GM12878 (cell line): ENCODE measurements around the gene SDK2.

Experiments used
- CHD2 ChIP-seq: IDR thresholded peaks from 2 replicates; pipeline ENCODE4 v1.6.1; 2011; ENCODE audit warnings: low read depth, low read length, improper control_type of control experiment, borderline replicate concordance
- CTCF ChIP-seq, 3 experiments: IDR thresholded peaks in 2 of 3; conservative IDR thresholded peaks in 1 of 3; 2 replicates each; pipeline ENCODE4 v1.5.1; 2011; ENCODE audit warnings: low read depth in 3 of 3, low read length in 3 of 3, mild to moderate bottlenecking in 3 of 3, control low read depth in 2 of 3, moderate library complexity in 2 of 3, inconsistent platforms in 1 of 3, mixed read lengths in 1 of 3; ENCODE audit not compliant: control insufficient read depth in 2 of 3, insufficient read depth in 1 of 3; ENCODE audit errors: extremely low read depth in 1 of 3
- EP300 ChIP-seq, 2 experiments: fragments of 150-350 bp in 1 of 2; IDR thresholded peaks; 2 replicates each; pipeline ENCODE4 v1.6.1; 2011 to 2012; ENCODE audit warnings: low read depth in 2 of 2, low read length in 2 of 2, borderline replicate concordance in 1 of 2, improper control_type of control experiment in 1 of 2, inconsistent platforms in 1 of 2; ENCODE audit not compliant: control insufficient read depth in 1 of 2
- EZH2 ChIP-seq: IDR thresholded peaks from 2 replicates; pipeline ENCODE4 v1.6.1; 2012; ENCODE audit warnings: low read depth, mild to moderate bottlenecking, control low read depth, inconsistent platforms, low read length, borderline replicate concordance; ENCODE audit not compliant: control insufficient read depth
- JUNB ChIP-seq: IDR thresholded peaks from 2 replicates; pipeline ENCODE4 v1.6.1; 2016; ENCODE audit warnings: antibody characterized with exemption, mild to moderate bottlenecking
- KDM1A ChIP-seq: fragments of 200-600 bp; sonication (generic); IDR thresholded peaks from 2 replicates; pipeline ENCODE4 v1.6.1; 2016; ENCODE audit warnings: borderline replicate concordance
- LARP7 ChIP-seq: fragments of 450-650 bp; IDR thresholded peaks from 2 replicates; pipeline ENCODE4 v1.6.1; 2017; ENCODE audit warnings: mild to moderate bottlenecking
- MXI1 ChIP-seq: fragments of 150-350 bp; IDR thresholded peaks from 2 replicates; pipeline ENCODE4 v1.6.1; 2011; ENCODE audit warnings: low read depth, mild to moderate bottlenecking, inconsistent platforms, low read length, improper control_type of control experiment
- POLR2A ChIP-seq: IDR thresholded peaks from 2 replicates; pipeline ENCODE4 v1.6.1; 2011; ENCODE audit warnings: low read depth, mild to moderate bottlenecking, low read length
- RAD51 ChIP-seq: fragments of 450-650 bp; IDR thresholded peaks from 2 replicates; pipeline ENCODE4 v1.6.1; 2016; ENCODE audit warnings: moderate library complexity, mild to moderate bottlenecking, inconsistent platforms
- SUZ12 ChIP-seq: fragments of 200-600 bp; sonication (generic); IDR thresholded peaks from one replicate; pipeline ENCODE4 v1.6.1; 2018; ENCODE audit warnings: antibody characterized with exemption, mild to moderate bottlenecking; ENCODE audit not compliant: unreplicated experiment
- TF ChIP-seq, protein P1 (sequence below): IDR thresholded peaks from 2 replicates; pipeline ENCODE4 v1.6.1; 2012; ENCODE audit warnings: mild to moderate bottlenecking, low read depth, low read length
- TF ChIP-seq, protein P2 (sequence below): IDR thresholded peaks from 2 replicates; pipeline ENCODE4 v1.6.1; 2012; ENCODE audit warnings: low read length, inconsistent platforms

- no peak for TF ChIP-seq JUNB
- no peak for TF ChIP-seq CTCF (IDR thresholded peaks at IDR 0.05 in 2 of 3, conservative IDR thresholded peaks at IDR 0.05 in 1 of 3; ENCODE audit: control insufficient read depth in 2 of 3, extremely low read depth in 1 of 3, insufficient read depth in 1 of 3, low read depth in 3 of 3, low read length in 3 of 3)
- TF ChIP-seq POLR2A: no peak
- TF ChIP-seq CHD2: no peak
- no peak for TF ChIP-seq KDM1A
- no peak for TF ChIP-seq LARP7
- no peak for TF ChIP-seq MXI1
- TF ChIP-seq, protein P1, sequence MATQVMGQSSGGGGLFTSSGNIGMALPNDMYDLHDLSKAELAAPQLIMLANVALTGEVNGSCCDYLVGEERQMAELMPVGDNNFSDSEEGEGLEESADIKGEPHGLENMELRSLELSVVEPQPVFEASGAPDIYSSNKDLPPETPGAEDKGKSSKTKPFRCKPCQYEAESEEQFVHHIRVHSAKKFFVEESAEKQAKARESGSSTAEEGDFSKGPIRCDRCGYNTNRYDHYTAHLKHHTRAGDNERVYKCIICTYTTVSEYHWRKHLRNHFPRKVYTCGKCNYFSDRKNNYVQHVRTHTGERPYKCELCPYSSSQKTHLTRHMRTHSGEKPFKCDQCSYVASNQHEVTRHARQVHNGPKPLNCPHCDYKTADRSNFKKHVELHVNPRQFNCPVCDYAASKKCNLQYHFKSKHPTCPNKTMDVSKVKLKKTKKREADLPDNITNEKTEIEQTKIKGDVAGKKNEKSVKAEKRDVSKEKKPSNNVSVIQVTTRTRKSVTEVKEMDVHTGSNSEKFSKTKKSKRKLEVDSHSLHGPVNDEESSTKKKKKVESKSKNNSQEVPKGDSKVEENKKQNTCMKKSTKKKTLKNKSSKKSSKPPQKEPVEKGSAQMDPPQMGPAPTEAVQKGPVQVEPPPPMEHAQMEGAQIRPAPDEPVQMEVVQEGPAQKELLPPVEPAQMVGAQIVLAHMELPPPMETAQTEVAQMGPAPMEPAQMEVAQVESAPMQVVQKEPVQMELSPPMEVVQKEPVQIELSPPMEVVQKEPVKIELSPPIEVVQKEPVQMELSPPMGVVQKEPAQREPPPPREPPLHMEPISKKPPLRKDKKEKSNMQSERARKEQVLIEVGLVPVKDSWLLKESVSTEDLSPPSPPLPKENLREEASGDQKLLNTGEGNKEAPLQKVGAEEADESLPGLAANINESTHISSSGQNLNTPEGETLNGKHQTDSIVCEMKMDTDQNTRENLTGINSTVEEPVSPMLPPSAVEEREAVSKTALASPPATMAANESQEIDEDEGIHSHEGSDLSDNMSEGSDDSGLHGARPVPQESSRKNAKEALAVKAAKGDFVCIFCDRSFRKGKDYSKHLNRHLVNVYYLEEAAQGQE: no peak
- no peak for TF ChIP-seq RAD51
- no peak for TF ChIP-seq EP300 (IDR thresholded peaks at IDR 0.05; ENCODE audit: borderline replicate concordance in 1 of 2, control insufficient read depth in 1 of 2, low read depth in 2 of 2, low read length in 2 of 2)
- TF ChIP-seq, protein P2, sequence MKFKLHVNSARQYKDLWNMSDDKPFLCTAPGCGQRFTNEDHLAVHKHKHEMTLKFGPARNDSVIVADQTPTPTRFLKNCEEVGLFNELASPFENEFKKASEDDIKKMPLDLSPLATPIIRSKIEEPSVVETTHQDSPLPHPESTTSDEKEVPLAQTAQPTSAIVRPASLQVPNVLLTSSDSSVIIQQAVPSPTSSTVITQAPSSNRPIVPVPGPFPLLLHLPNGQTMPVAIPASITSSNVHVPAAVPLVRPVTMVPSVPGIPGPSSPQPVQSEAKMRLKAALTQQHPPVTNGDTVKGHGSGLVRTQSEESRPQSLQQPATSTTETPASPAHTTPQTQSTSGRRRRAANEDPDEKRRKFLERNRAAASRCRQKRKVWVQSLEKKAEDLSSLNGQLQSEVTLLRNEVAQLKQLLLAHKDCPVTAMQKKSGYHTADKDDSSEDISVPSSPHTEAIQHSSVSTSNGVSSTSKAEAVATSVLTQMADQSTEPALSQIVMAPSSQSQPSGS: no peak
- no peak for TF ChIP-seq EZH2
- TF ChIP-seq SUZ12: no peak
Observed at GRCh38 chr17:73510981-73511718, 133.1 kb downstream of the SDK2 start.
